A673 (cell line): Measurements from ENCODE around the gene BLOC1S3. TPM values are rescaled to one million over a fixed set of nuclear protein-coding genes. Genes with fewer than 3 reads are reported as not detected.

Source experiments
- BruUV-seq: library from RNA; stranded (reverse); fragments of 400-500 nt; replicated peaks from 2 replicates; lab custom pipeline; 2021; lab: Mats Ljungman, UMichigan
- CTCF ChIA-PET: fragments of 300-600 bp; sonication (Branson Sonifier 250); formaldehyde crosslinking; loops from one replicate; lab custom pipeline; 2022; ENCODE audit warnings: antibody characterized with exemption; lab: Charles Lee
- POLR2A ChIA-PET: fragments of 300-600 bp; sonication (Branson Sonifier 250); formaldehyde crosslinking; loops from one replicate; lab custom pipeline; 2022; ENCODE audit warnings: antibody characterized with exemption; ENCODE audit not compliant: low non-redundant PET; lab: Charles Lee
- DNase-seq: peaks from one replicate; pipeline ENCODE4 v3.0.0-alpha.2; 2015; ENCODE audit warnings: low spot score
- H3K27ac ChIP-seq: fragments of 200-600 bp; sonication (generic); 2 replicates; pipeline ENCODE4 v1.5.1; 2016; ENCODE audit warnings: mixed run types, low read depth, mild to moderate bottlenecking, mixed read lengths, antibody characterized with exemption, low read length; ENCODE audit not compliant: poor library complexity, severe bottlenecking
- H3K27me3 ChIP-seq: fragments of 200-600 bp; sonication (generic); replicated peaks from 2 replicates; pipeline ENCODE4 v1.6.1; 2017; ENCODE audit warnings: mixed run types, low read depth, mild to moderate bottlenecking, mixed read lengths, antibody characterized with exemption, low read length; ENCODE audit not compliant: insufficient read depth, poor library complexity
- H3K36me3 ChIP-seq: fragments of 200-600 bp; sonication (generic); 2 replicates; pipeline ENCODE4 v1.6.1; 2016; ENCODE audit warnings: mixed run types, mild to moderate bottlenecking, mixed read lengths, antibody characterized with exemption, low read length; ENCODE audit not compliant: insufficient read depth, poor library complexity, severe bottlenecking
- H3K4me1 ChIP-seq: fragments of 200-600 bp; sonication (generic); 2 replicates; pipeline ENCODE4 v1.6.1; 2017; ENCODE audit warnings: mixed run types, mild to moderate bottlenecking, mixed read lengths, antibody characterized with exemption, low read length; ENCODE audit not compliant: insufficient read depth, poor library complexity, severe bottlenecking
- H3K4me3 ChIP-seq: fragments of 200-600 bp; sonication (generic); 2 replicates; pipeline ENCODE4 v1.5.1; 2016; ENCODE audit warnings: low read depth, mixed run types, mild to moderate bottlenecking, mixed read lengths, low read length; ENCODE audit not compliant: poor library complexity, severe bottlenecking
- H3K9me3 ChIP-seq: fragments of 200-600 bp; sonication (generic); 2 replicates; pipeline ENCODE4 v1.6.1; 2016; ENCODE audit warnings: mixed run types, low read depth, mild to moderate bottlenecking, mixed read lengths, antibody characterized with exemption, low read length; ENCODE audit not compliant: poor library complexity, severe bottlenecking
- CTCF ChIP-seq: fragments of 300-800, 200-600 bp; sonication (generic); conservative IDR thresholded peaks from 2 replicates; pipeline ENCODE4 v1.5.1; 2017; ENCODE audit warnings: low read depth, mild to moderate bottlenecking, antibody characterized with exemption, low read length, moderate library complexity, mixed read lengths
- EZH2 ChIP-seq: fragments of 200-600 bp; sonication (generic); IDR thresholded peaks from 2 replicates; pipeline ENCODE4 v1.6.1; 2017; ENCODE audit warnings: borderline replicate concordance, low read depth, mild to moderate bottlenecking, mixed read lengths, antibody characterized with exemption, low read length; ENCODE audit not compliant: poor library complexity, severe bottlenecking
- intact Hi-C: fragments of 100-400 bp; cut with micrococcal nuclease; formaldehyde crosslinking; loops from one replicate; pipeline ENCODE4 v1.10.0; 2022; ENCODE audit not compliant: unreplicated experiment
- total RNA-seq: library from RNA; stranded (reverse); gene quantifications from 2 replicates; pipeline ENCODE4 v1.2.3, GENCODE V29; 2021

The BLOC1S3 gene
- total RNA-seq, 1 experiment from 2014 or later: 8.7 TPM

GRCh38 chr19:45202637-45203036 lies 24.1 kb downstream of the BLOC1S3 start:
- Histone ChIP-seq H3K27me3 (no peaks in the 10 kb centered on the region), H3K27ac (no peak overlapping the region), H3K4me3 (no peak overlapping the region), H3K4me1 (no peaks in the 10 kb centered on the region), H3K9me3 (no peaks in the 10 kb centered on the region), H3K36me3 (no peaks in the 10 kb centered on the region)
- BruUV-seq: no TSS peak
- DNase-seq: no peak
- TF ChIP-seq CTCF: no peak
- TF ChIP-seq EZH2: no peak
- ChIA-PET POLR2A (no interaction called here), CTCF (interaction anchor here (0.6 kb wide), 1 partner anchor 286 kb away, joined by 5 read pairs; no protein-coding TSS in a partner anchor)
- intact Hi-C loops: no loop called here

- Histone ChIP-seq H3K4me3 (no peak overlapping the region), H3K9me3 (no peaks in the 10 kb centered on the region), H3K36me3 (no peaks in the 10 kb centered on the region), H3K27me3 (no peaks in the 10 kb centered on the region), H3K27ac (no peak overlapping the region), H3K4me1 (no peaks in the 10 kb centered on the region)
- no TSS peak for BruUV-seq
- ChIA-PET CTCF (no interaction called here), POLR2A (no interaction called here)
- intact Hi-C loops: no loop called here
- no peak for TF ChIP-seq CTCF
- no peak for TF ChIP-seq EZH2
- DNase-seq: no peak
Observed at GRCh38 chr19:45205810-45206209, 27.2 kb downstream of the BLOC1S3 start.

- TF ChIP-seq CTCF (no peak), EZH2 (no peak)
- POLR2A ChIA-PET: no interaction called here
- no TSS peak for BruUV-seq
Observed at GRCh38 chr19:45206328-45206727, 27.7 kb downstream of the BLOC1S3 start.

More at GRCh38 chr19:45206328-45206727, 27.7 kb downstream of the BLOC1S3 start:
- DNase-seq: no peak
- no peaks in the 10 kb centered on the region for H3K27me3 ChIP-seq
- H3K4me3 ChIP-seq: no peak overlapping the region
- H3K27ac ChIP-seq: no peak overlapping the region
- no peaks in the 10 kb centered on the region for H3K9me3 ChIP-seq
- H3K4me1 ChIP-seq: no peaks in the 10 kb centered on the region
- CTCF ChIA-PET: no interaction called here
- intact Hi-C loops: no loop called here
- H3K36me3 ChIP-seq: no peaks in the 10 kb centered on the region
